Keratinocyte (primary cell): Measurements from ENCODE around the gene MICAL2. TPM values are rescaled to one million over a fixed set of nuclear protein-coding genes. Genes with fewer than 3 reads are reported as not detected.

Experiments used
- DNase-seq: peaks from one replicate; pipeline ENCODE4 v3.0.0-alpha.2; 2011; ENCODE audit warnings: low read depth, missing footprints, low spot score
- FAIRE-seq: peaks from 2 replicates; lab custom pipeline; 2011; peaks lifted over from hg19 to GRCh38; lab: Jason Lieb, UNC
- H2AFZ ChIP-seq: 2 replicates; pipeline ENCODE4 v1.6.0; 2012; ENCODE audit warnings: low read length, control low read depth, inconsistent platforms; ENCODE audit not compliant: control insufficient read depth
- H3K27ac ChIP-seq: 2 replicates; pipeline ENCODE4 v1.5.1; 2011; ENCODE audit warnings: low read length; ENCODE audit not compliant: control insufficient read depth, insufficient read depth
- H3K27me3 ChIP-seq: 3 replicates; pipeline ENCODE4 v1.6.0; 2011; ENCODE audit warnings: low read length; ENCODE audit not compliant: control insufficient read depth, insufficient read depth; ENCODE audit errors: extremely low read depth
- H3K36me3 ChIP-seq, 2 experiments: 2 replicates in 1 of 2; 3 replicates in 1 of 2; pipeline ENCODE4 v1.5.1; 2011; ENCODE audit warnings: low read length in 2 of 2, mild to moderate bottlenecking in 1 of 2; ENCODE audit not compliant: control insufficient read depth in 2 of 2, insufficient read depth in 2 of 2; ENCODE audit errors: extremely low read depth in 1 of 2
- H3K4me1 ChIP-seq: 3 replicates; pipeline ENCODE4 v1.5.1; 2011; ENCODE audit warnings: low read length; ENCODE audit not compliant: control insufficient read depth, insufficient read depth; ENCODE audit errors: extremely low read depth
- H3K4me2 ChIP-seq: 3 replicates; pipeline ENCODE4 v1.6.0; 2011; ENCODE audit warnings: low read depth, low read length; ENCODE audit not compliant: control insufficient read depth, insufficient read depth; ENCODE audit errors: extremely low read depth
- H3K4me3 ChIP-seq, 3 experiments: fragments of 200-600 bp in 1 of 3; sonication (generic) in 1 of 3; 2 replicates in 2 of 3; 3 replicates in 1 of 3; pipeline ENCODE4 v1.5.1; 2011 to 2016; ENCODE audit warnings: low read length in 3 of 3, mild to moderate bottlenecking in 3 of 3, control low read depth in 2 of 3, inconsistent platforms in 1 of 3, low read depth in 1 of 3, mixed read lengths in 1 of 3, mixed run types in 1 of 3, moderate library complexity in 1 of 3; ENCODE audit not compliant: control insufficient read depth in 2 of 3, insufficient read depth in 2 of 3; ENCODE audit errors: extremely low read depth in 1 of 3
- H3K79me2 ChIP-seq: 2 replicates; pipeline ENCODE4 v1.6.0; 2012; ENCODE audit warnings: low read length; ENCODE audit not compliant: control insufficient read depth, insufficient read depth
- H3K9ac ChIP-seq: 3 replicates; pipeline ENCODE4 v1.6.0; 2011; ENCODE audit warnings: low read length; ENCODE audit not compliant: control insufficient read depth, insufficient read depth; ENCODE audit errors: extremely low read depth
- H3K9me1 ChIP-seq: 3 replicates; pipeline ENCODE4 v1.6.0; 2011; ENCODE audit warnings: low read length; ENCODE audit not compliant: control insufficient read depth, insufficient read depth; ENCODE audit errors: extremely low read depth
- H3K9me3 ChIP-seq: 2 replicates; pipeline ENCODE4 v1.5.1; 2012; ENCODE audit warnings: low read depth, low read length; ENCODE audit not compliant: control insufficient read depth
- H4K20me1 ChIP-seq: 3 replicates; pipeline ENCODE4 v1.6.0; 2011; ENCODE audit warnings: low read length; ENCODE audit not compliant: control insufficient read depth, insufficient read depth; ENCODE audit errors: extremely low read depth
- CTCF ChIP-seq, 3 experiments: IDR thresholded peaks in 1 of 3; conservative IDR thresholded peaks in 1 of 3; optimal IDR thresholded peaks in 1 of 3; 2 replicates in 2 of 3; 3 replicates in 1 of 3; pipeline versions ENCODE3 to v1.5.1; 2011; ENCODE audit warnings: low read length in 3 of 3, mild to moderate bottlenecking in 3 of 3, moderate library complexity in 2 of 3, control low read depth in 1 of 3, inconsistent platforms in 1 of 3; ENCODE audit not compliant: insufficient read depth in 2 of 3; ENCODE audit errors: extremely low read depth in 1 of 3
- EZH2 ChIP-seq: IDR thresholded peaks from one replicate; pipeline ENCODE4 v1.6.1; 2012; ENCODE audit warnings: inconsistent platforms, mild to moderate bottlenecking, low read length, moderate library complexity
- dilution Hi-C: fragments of 300-500 bp; cut with MboI; formaldehyde crosslinking; loops from one replicate; pipeline ENCODE4 v1.7.0; 2020; ENCODE audit warnings: low sequenced_read_pairs; ENCODE audit not compliant: extremely low pct_ligation_motif_present
- polyA plus RNA-seq, 5 experiments: library from polyadenylated mRNA; depleted of rRNA in 3 of 5; stranded (reverse) in 3 of 5; stranded (forward) in 1 of 5; unstranded in 1 of 5; fragments of >200 nt; gene quantifications; 1 replicate in 1 of 5; 2 replicates in 3 of 5; 3 replicates in 1 of 5; pipeline versions ENCODE4 v1.2.1 to v1.2.3, GENCODE V29; 2011 to 2012; ENCODE audit warnings: missing spikeins in 2 of 5, low read depth in 1 of 5, low replicate concordance in 1 of 5

The MICAL2 gene
- polyA plus RNA-seq, 1 donor (not counting 4 experiments of a cell fraction or from before 2014, with no cell fraction given) = 83.9 TPM

- Histone ChIP-seq H3K4me1 (peaks cover 9% of the 10 kb centered on the region), H3K79me2 (no peaks in the 10 kb centered on the region), H3K4me2 (no peak overlapping the region), H3K36me3 (peaks cover 78 to 91% of the 10 kb centered on the region in 2 experiments), H3K9me3 (no peaks in the 10 kb centered on the region), H2AFZ (no peak overlapping the region), H3K27me3 (no peaks in the 10 kb centered on the region), H4K20me1 (no peaks in the 10 kb centered on the region), H3K27ac (no peak overlapping the region), H3K9ac (no peak overlapping the region), H3K4me3 (no peak overlapping the region), H3K9me1 (no peaks in the 10 kb centered on the region)
- no peak for FAIRE-seq
- dilution Hi-C loops = no loop called here
- TF ChIP-seq CTCF (optimal IDR thresholded peaks at IDR 0.05 in 1 of 3, IDR thresholded peaks at IDR 0.05 in 1 of 3, conservative IDR thresholded peaks at IDR 0.05 in 1 of 3; ENCODE audit: extremely low read depth in 1 of 3, insufficient read depth in 2 of 3, low read length in 3 of 3) = no peak
- no peak for TF ChIP-seq EZH2
- no peak for DNase-seq
Measured at GRCh38 chr11:12226093-12226492, 115.7 kb downstream of the MICAL2 start.

- Histone ChIP-seq H3K9me1 (no peaks in the 10 kb centered on the region), H3K36me3 (peaks cover 65 to 88% of the 10 kb centered on the region in 2 experiments), H3K4me1 (peaks cover 25% of the 10 kb centered on the region), H2AFZ (no peak overlapping the region), H3K27me3 (no peaks in the 10 kb centered on the region), H3K27ac (no peak overlapping the region), H3K4me3 (no peak overlapping the region), H4K20me1 (no peaks in the 10 kb centered on the region), H3K79me2 (peaks cover 2% of the 10 kb centered on the region), H3K4me2 (no peak overlapping the region), H3K9ac (no peak overlapping the region), H3K9me3 (no peaks in the 10 kb centered on the region)
- DNase-seq (no peak), FAIRE-seq (no peak)
- dilution Hi-C loops = no loop called here
- TF ChIP-seq CTCF (optimal IDR thresholded peaks at IDR 0.05 in 1 of 3, IDR thresholded peaks at IDR 0.05 in 1 of 3, conservative IDR thresholded peaks at IDR 0.05 in 1 of 3; ENCODE audit: extremely low read depth in 1 of 3, insufficient read depth in 2 of 3, low read length in 3 of 3) = no peak
- no peak for TF ChIP-seq EZH2
Measured at GRCh38 chr11:12229450-12230229, 119.2 kb downstream of the MICAL2 start.
